Measurements from ENCODE around the gene RPS21.

RPS21 gene

GRCh38 chr20:62395311-62396242 is 8.7 kb downstream of the RPS21 start:
- DNase-seq (ENCODE audit: low read depth in 2 of 2, low spot score in 1 of 2): no peak

DNA sequence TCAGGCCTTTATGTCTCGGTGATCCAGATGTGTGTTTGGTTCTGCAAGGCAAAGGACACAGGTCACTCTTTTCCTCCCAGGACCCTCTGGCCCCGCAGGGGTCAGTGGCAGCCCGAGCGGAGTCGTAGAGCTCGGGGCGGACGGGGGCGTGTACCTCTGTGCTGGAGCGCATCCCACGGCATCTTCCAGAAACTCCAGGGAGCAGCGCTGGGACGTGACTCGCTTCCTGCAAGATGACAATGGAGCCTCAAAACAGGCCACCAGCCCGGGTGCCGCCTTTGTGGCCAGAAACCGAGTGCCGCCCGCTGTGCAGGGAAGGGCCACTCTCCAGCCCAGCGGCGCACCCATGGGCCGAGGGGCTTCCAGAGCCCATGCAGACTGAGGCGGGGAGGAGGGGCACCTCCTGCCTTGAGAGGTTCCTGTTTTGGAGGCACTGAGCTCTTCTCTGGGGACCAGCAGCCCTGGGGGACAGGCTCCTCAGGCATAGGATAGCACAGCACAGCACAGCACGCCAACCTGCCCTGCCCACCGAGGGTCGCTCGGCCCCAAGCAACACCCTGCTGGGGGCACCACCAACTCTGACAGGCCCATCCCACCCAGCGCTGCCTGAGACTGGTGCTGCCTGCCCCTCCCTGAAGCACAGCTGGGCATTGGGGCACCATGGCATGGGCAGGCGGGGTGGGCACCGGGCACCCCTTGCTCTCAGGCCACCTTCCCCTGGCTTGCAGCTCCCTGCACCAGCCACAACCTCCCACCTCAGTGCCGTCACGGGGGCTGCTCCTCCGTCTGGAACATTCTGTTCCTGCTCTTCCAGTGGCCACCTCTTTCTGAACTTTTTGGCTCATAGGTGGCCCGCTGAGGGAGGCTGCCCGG is 9.7 kb downstream of the RPS21 start:
- DNase-seq (ENCODE audit: low read depth in 2 of 2, low spot score in 1 of 2): no peak

- no peak for DNase-seq (ENCODE audit: low read depth in 2 of 2, low spot score in 1 of 2)
These were observed 11.4 kb downstream of the RPS21 start for GRCh38 chr20:62398120-62398821.

DNA sequence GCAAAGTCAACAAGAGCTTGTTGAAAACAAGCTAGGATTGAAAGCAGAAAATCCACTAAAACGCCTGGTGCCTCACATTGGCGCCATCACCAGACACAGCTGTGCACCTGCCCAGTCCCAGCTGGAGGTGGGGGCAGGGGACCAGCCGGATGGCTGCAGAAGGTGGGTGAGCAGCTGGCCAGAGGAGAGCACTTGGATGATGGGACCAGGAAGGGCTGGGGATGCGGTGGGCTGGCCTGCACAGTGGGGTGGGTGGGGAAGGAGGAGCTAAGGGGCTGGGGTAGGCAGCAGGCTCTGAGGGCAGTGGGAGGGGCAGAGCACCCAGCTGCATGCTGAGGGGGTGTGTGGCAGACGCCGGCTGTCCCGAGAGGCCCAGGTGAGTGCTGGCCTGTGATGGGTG is 13.1 kb downstream of the RPS21 start:
- no peak for DNase-seq (ENCODE audit: low read depth in 2 of 2, low spot score in 1 of 2)

GRCh38 chr20:62400541-62400940 is 13.6 kb downstream of the RPS21 start:
- no peak for DNase-seq (ENCODE audit: low read depth in 2 of 2, low spot score in 1 of 2)

DNA sequence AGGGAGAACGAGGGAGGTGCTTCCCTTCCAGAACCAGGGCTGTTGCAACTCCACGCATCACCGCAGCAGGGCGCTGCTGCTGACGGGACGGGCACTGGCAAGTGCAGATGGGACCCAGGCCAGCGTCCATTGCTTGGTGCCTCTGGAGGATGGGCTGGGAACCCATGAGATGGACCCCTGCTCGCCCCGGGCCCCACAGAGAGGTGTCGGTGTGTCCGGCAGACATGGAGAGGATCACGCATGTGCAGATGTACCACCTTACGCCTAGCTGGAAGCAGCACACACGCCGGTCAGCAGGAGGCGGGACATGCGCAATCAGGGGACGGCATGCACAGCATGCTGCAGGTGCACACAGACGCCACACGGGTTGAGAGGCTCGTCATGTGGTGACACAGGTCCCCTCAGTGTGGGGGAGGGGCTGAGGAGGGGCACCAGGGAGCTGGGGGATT is 14.5 kb downstream of the RPS21 start:
- DNase-seq (ENCODE audit: low read depth in 2 of 2, low spot score in 1 of 2): no peak

- DNase-seq (ENCODE audit: low read depth in 2 of 2, low spot score in 1 of 2): no peak
These were observed 15.7 kb downstream of the RPS21 start for GRCh38 chr20:62402456-62403150.

DNA sequence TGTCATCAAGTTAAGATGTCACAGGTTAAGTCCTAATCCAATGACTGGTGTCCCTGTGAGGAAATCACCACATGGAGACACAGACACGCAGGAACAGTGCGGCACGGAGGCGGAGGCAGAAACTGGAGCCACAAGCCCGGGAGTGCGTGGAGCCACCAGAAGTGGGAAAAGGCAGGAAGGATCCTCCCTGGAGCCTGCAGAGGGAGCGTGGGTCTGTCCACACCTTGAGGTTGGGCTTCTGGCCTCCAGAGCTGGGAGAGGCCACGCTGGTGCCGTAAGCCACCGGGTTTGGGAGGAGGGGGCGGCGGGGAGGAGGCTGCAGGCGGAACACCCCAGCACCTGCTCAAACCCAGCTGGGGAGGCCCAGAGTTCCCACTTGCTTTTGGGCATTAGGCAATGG is 16.4 kb downstream of the RPS21 start:
- DNase-seq (ENCODE audit: low read depth in 2 of 2, low spot score in 1 of 2): no peak

GRCh38 chr20:62404112-62404665 is 17.3 kb downstream of the RPS21 start:
- DNase-seq (ENCODE audit: low read depth in 2 of 2, low spot score in 1 of 2): no peak

GRCh38 chr20:62404761-62405107 is 17.8 kb downstream of the RPS21 start:
- DNase-seq (ENCODE audit: low read depth in 2 of 2, low spot score in 1 of 2): no peak

- no peak for DNase-seq (ENCODE audit: low read depth in 2 of 2, low spot score in 1 of 2)
These were observed 18.4 kb downstream of the RPS21 start for GRCh38 chr20:62405108-62405980.

GRCh38 chr20:62405981-62406513 is 19.1 kb downstream of the RPS21 start:
- no peak for DNase-seq (ENCODE audit: low read depth in 2 of 2, low spot score in 1 of 2)

- DNase-seq (ENCODE audit: low read depth in 2 of 2, low spot score in 1 of 2): no peak
These were observed 19.8 kb downstream of the RPS21 start for GRCh38 chr20:62406635-62407176.

GRCh38 chr20:62407221-62407992 is 20.5 kb downstream of the RPS21 start, which contains the start of gene CABLES2:
CABLES2 (minus strand) TSS chr20:62407285; CDS start chr20:62407276, 9 bp downstream.
- peak; percentile 72 to 79 for DNase-seq (ENCODE audit: low read depth in 2 of 2, low spot score in 1 of 2)

DNA sequence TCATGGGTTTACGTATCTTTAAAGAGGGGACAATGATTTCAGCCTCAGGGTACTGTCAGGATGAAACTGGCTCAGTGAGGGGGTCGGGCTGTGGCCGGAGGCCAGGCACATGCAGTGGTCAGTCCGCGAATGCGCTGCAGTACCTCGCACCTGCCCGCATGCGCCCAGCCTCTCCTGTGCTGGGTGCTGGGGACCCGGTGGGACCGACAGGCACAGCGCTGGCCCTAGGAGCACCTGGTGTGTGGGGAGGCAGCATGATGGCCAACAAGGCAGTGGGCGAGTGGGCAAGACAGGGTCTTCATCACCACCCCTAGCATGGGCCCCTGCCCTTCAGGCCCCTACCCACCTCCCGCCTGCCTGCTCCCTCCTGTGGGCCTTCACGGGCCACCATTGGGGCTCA is 21.2 kb downstream of the RPS21 start:
- DNase-seq (ENCODE audit: low read depth in 2 of 2, low spot score in 1 of 2): no peak

- DNase-seq (ENCODE audit: low read depth in 2 of 2, low spot score in 1 of 2): no peak
These were observed 21.7 kb downstream of the RPS21 start for GRCh38 chr20:62408640-62409039.

DNA sequence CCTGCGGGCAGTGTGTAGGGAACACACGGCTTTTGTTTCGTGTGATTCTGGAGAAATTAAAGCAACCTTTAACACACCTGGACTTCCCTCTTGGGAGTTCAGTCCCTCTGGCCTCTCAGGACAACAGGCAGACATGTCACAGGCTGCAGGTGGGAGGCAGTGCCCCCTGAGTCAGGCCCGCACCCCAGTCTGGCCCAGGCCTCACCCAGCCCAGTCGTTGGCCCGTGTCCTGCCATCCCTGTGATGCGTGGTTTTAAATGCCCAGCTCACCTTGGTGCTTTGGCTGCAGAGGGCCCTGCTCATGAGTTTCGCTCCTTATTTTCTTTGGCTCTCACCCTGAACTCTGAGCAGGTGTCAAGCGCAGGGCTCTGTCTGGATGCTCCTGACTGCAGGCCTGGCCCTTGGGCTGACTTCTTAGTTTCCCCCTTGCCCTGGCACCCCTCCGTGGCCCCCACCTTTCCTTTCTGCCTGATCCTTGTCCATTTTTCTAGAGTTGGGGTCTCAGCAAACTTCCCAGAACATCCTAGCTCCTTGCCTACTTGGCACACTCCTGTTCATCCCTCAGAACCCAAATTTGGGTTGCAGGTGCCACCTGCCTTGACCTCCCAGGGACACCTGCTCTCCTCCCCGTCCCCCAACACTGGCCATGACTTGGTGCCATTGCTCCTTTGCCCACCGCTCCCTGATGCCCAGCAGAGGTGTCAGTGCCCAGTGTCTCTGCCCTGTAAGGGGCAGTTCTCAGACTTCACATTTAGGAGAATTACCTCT is 22.4 kb downstream of the RPS21 start:
- DNase-seq (ENCODE audit: low read depth in 2 of 2, low spot score in 1 of 2): no peak

Measured in stimulated activated CD8-positive, alpha-beta memory T cell treated with anti-CD3 and anti-CD28 coated beads, Interleukin-4, amount 100 ng/mL, for 1 hour (primary cell).